IPS-20b (cell line): ENCODE measurements around the gene ZNF768.
"Not testable (repeated sequence)": the region's sequence is repeated elsewhere in the genome, so short reads cannot be mapped to it uniquely, and the experiment has no call there.

Source experiments
- H3K27ac ChIP-seq: one replicate; pipeline ENCODE4 v1.5.1; 2013; ENCODE audit warnings: low read length
- H3K27me3 ChIP-seq: 2 replicates; pipeline ENCODE4 v1.6.1; 2013; ENCODE audit warnings: mild to moderate bottlenecking, low read length, inconsistent platforms; ENCODE audit not compliant: insufficient read depth
- H3K36me3 ChIP-seq: 2 replicates; pipeline ENCODE4 v1.6.1; 2013; ENCODE audit warnings: low read depth, mild to moderate bottlenecking, inconsistent platforms, low read length, moderate library complexity; ENCODE audit not compliant: insufficient read depth
- H3K4me1 ChIP-seq: 2 replicates; pipeline ENCODE4 v1.6.1; 2013; ENCODE audit warnings: mild to moderate bottlenecking, control low read depth, inconsistent platforms, low read length, moderate library complexity; ENCODE audit not compliant: insufficient read depth
- H3K4me3 ChIP-seq: 2 replicates; pipeline ENCODE4 v1.5.1; 2013; ENCODE audit warnings: mild to moderate bottlenecking, low read length, inconsistent platforms
- H3K9ac ChIP-seq: 2 replicates; pipeline ENCODE4 v1.6.1; 2013; ENCODE audit warnings: low read depth, mild to moderate bottlenecking, inconsistent platforms, low read length, moderate library complexity
- H3K9me3 ChIP-seq: 2 replicates; pipeline ENCODE4 v1.6.1; 2013; ENCODE audit warnings: mild to moderate bottlenecking, low read depth, low read length, inconsistent platforms; ENCODE audit not compliant: insufficient read depth

The ZNF768 gene

GRCh38 chr16:30490210-30490609 is 36.2 kb downstream of the ZNF768 start:
- H3K36me3 ChIP-seq = no peaks in the 10 kb centered on the region
- H3K9me3 ChIP-seq = no peaks in the 10 kb centered on the region
- no peak overlapping the region for H3K9ac ChIP-seq
- H3K4me3 ChIP-seq = no peak overlapping the region
- peaks cover 8% of the 10 kb centered on the region; the same call in 1 of the 2 replicates for H3K27me3 ChIP-seq
- no peak overlapping the region for H3K27ac ChIP-seq
- H3K4me1 ChIP-seq = peaks cover 2% of the 10 kb centered on the region; the same call in 1 of the 2 replicates

DNA sequence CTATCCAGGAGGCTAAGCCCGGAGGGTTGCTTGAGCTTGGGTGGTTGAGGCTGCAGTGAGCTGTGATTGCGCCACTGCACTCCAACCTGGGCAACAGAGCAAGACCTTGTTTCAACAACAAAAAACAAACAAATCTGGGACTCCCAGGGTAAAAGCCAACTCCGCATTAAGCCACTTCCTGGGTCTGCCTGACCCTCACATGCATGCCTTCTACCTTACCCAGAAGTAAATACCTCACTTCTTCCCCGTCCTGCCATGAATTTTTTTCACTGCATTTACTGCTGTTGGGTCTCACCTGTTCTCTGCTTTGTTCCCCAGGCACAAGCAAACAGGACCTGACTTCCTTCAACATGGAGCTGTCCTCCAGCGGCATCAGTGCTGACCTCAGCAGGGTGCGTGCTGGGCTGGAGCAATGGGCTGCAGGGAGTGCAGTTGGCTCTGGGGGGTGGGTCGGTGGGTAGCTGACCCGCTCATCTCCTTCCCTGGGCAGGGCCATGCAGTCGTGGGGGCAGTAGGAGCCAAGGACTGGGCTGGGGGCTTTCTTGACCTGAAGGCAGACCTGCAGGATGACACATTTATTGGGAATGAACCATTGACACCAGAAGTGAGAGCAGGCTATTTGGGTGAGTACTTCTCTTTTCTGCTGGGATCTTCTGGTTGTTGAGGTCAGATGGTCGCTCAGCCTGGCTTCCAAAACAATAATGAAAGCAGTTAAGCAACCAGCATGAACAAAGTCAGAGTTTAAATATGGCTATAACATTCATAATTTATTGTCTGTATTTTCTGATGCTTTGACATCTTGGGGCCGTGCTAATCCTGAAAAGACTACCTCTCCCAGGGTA is 37.4 kb downstream of the ZNF768 start:
- no peak overlapping the region for H3K4me3 ChIP-seq
- no peak overlapping the region for H3K27ac ChIP-seq
- H3K9me3 ChIP-seq = no peaks in the 10 kb centered on the region
- H3K9ac ChIP-seq = no peak overlapping the region
- no peaks in the 10 kb centered on the region for H3K36me3 ChIP-seq
- H3K4me1 ChIP-seq = peaks cover 2% of the 10 kb centered on the region; the same call in 1 of the 2 replicates
- H3K27me3 ChIP-seq = 0 out of 2 replicates have a peak, but pooled peaks cover 2% of the 10 kb centered on the region

- H3K27ac ChIP-seq = no peak overlapping the region
- H3K4me3 ChIP-seq = no peak overlapping the region
These were observed 40.4 kb downstream of the ZNF768 start for GRCh38 chr16:30485818-30486436.

GRCh38 chr16:30484887-30485286 is 41.5 kb downstream of the ZNF768 start:
- Histone ChIP-seq H3K4me1 (no peaks in the 10 kb centered on the region), H3K27ac (no peak overlapping the region), H3K36me3 (no peaks in the 10 kb centered on the region)

More at GRCh38 chr16:30485818-30486436, 40.4 kb downstream of the ZNF768 start:
- no peaks in the 10 kb centered on the region for H3K9me3 ChIP-seq
- H3K36me3 ChIP-seq = no peaks in the 10 kb centered on the region
- peaks cover 2% of the 10 kb centered on the region; the same call in 1 of the 2 replicates for H3K4me1 ChIP-seq
- no peaks in the 10 kb centered on the region for H3K27me3 ChIP-seq
- H3K9ac ChIP-seq = no peak overlapping the region

DNA sequence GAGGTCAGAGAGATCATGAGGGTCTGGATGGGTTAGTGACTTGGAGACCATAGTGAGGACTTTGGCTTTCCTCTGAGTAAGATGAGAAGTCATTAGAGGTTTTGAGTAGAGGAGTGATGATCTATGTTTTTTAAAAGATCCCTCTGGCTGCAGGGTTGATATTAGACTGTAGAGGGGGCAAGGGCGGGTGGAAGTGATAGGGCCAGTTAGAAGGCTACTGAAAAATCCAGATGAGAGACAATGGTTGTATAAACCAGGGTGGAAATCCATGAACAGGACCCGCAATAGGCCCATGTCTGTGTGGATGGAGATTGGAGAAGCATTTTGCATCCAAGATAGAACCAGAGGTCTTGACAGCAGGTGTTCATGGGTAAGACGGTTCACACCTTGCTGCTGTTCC is 44.0 kb downstream of the ZNF768 start:
- no peak overlapping the region for H3K27ac ChIP-seq
- no peaks in the 10 kb centered on the region for H3K27me3 ChIP-seq
- H3K9ac ChIP-seq = no peak overlapping the region
- no peak overlapping the region for H3K4me3 ChIP-seq
- H3K4me1 ChIP-seq = no peaks in the 10 kb centered on the region
- H3K9me3 ChIP-seq = no peaks in the 10 kb centered on the region
- no peaks in the 10 kb centered on the region for H3K36me3 ChIP-seq

More at GRCh38 chr16:30484887-30485286, 41.5 kb downstream of the ZNF768 start:
- H3K9me3 ChIP-seq = no peaks in the 10 kb centered on the region
- H3K27me3 ChIP-seq = no peaks in the 10 kb centered on the region
- no peak overlapping the region for H3K9ac ChIP-seq
- H3K4me3 ChIP-seq = no peak overlapping the region

GRCh38 chr16:30481381-30481780 is 45.0 kb downstream of the ZNF768 start:
- no peak overlapping the region for H3K27ac ChIP-seq
- no peak overlapping the region for H3K4me3 ChIP-seq
- no peaks in the 10 kb centered on the region for H3K36me3 ChIP-seq
- H3K9me3 ChIP-seq = no peaks in the 10 kb centered on the region
- H3K27me3 ChIP-seq = no peaks in the 10 kb centered on the region
- no peaks in the 10 kb centered on the region for H3K4me1 ChIP-seq
- H3K9ac ChIP-seq = no peak overlapping the region

DNA sequence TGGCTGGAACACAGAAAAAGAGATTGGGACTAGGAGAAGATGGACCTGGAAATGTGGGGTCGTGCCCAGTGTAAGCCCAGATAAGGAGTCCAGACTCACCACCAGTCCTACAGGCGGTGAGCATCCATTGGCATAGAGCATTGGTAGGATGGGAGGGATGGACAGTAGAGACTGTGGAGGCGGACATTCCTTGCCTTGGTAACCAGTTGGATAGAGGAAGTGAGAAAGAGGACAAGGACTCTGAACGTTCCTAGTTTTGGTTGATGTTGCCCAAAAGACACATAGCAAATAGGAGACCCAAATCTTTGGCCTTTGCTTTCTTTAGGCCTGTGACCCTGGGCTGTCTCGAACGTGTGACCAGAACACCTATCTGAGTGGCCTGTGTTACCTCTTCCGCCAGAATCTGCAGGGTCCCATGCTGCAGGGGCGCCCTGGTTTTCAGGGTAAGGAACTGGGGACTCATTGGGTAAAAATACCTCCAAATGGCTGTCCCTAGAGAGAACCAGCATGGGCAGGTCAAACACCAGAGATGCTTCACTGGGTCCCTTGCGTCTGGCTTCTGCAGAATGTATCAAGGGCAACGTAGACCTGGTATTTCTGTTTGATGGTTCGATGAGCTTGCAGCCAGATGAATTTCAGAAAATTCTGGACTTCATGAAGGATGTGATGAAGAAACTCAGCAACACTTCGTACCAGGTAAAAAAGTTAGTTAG is 47.4 kb downstream of the ZNF768 start:
- Histone ChIP-seq H3K4me1 (no peaks in the 10 kb centered on the region), H3K27me3 (no peaks in the 10 kb centered on the region), H3K9ac (no peak overlapping the region), H3K36me3 (no peaks in the 10 kb centered on the region), H3K9me3 (no peaks in the 10 kb centered on the region), H3K27ac (no peak overlapping the region), H3K4me3 (no peak overlapping the region)

GRCh38 chr16:30477773-30478172 is 48.6 kb downstream of the ZNF768 start:
- H3K27ac ChIP-seq, H3K27me3 ChIP-seq, H3K9ac ChIP-seq, H3K4me3 ChIP-seq, H3K36me3 ChIP-seq, H3K9me3 ChIP-seq, H3K4me1 ChIP-seq: not testable (repeated sequence)

GRCh38 chr16:30476991-30477390 is 49.4 kb downstream of the ZNF768 start:
- no peaks in the 10 kb centered on the region for H3K36me3 ChIP-seq
- no peak overlapping the region for H3K9ac ChIP-seq
- no peaks in the 10 kb centered on the region for H3K4me1 ChIP-seq
- no peaks in the 10 kb centered on the region for H3K9me3 ChIP-seq
- no peak overlapping the region for H3K4me3 ChIP-seq
- H3K27me3 ChIP-seq = no peaks in the 10 kb centered on the region
- no peak overlapping the region for H3K27ac ChIP-seq

DNA sequence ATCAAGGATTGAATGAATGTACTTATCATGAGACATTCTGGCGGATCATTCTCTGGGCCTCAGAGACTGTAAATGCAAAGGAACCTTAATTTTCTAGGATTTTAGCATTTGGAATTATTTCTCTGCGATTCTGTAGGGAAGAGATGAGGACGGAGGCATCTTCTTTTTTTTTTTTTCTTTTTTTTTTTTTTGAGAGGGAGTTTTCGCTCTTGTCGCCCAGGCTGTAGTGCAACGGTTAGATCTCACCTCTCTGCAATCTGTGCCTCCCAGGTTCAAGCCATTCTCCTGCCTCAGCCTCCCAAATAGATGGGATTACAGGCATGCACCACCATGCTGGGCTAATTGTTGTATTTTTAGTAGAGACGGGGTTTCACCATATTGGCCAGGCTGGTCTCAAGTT is 51.7 kb downstream of the ZNF768 start:
- no peak overlapping the region for H3K27ac ChIP-seq
- no peaks in the 10 kb centered on the region for H3K27me3 ChIP-seq

GRCh38 chr16:30474074-30474452 is 52.3 kb downstream of the ZNF768 start:
- no peak overlapping the region for H3K4me3 ChIP-seq
- H3K36me3 ChIP-seq = no peaks in the 10 kb centered on the region
- no peaks in the 10 kb centered on the region for H3K27me3 ChIP-seq
- no peak overlapping the region for H3K27ac ChIP-seq
- no peak overlapping the region for H3K9ac ChIP-seq
- H3K9me3 ChIP-seq = no peaks in the 10 kb centered on the region
- H3K4me1 ChIP-seq = no peaks in the 10 kb centered on the region

More for the DNA sequence above, 51.7 kb downstream of the ZNF768 start:
- Histone ChIP-seq H3K9ac (no peak overlapping the region), H3K9me3 (no peaks in the 10 kb centered on the region), H3K4me1 (no peaks in the 10 kb centered on the region), H3K36me3 (no peaks in the 10 kb centered on the region), H3K4me3 (no peak overlapping the region)
